ENCODE results near the gene RPH3AL.

DNA sequence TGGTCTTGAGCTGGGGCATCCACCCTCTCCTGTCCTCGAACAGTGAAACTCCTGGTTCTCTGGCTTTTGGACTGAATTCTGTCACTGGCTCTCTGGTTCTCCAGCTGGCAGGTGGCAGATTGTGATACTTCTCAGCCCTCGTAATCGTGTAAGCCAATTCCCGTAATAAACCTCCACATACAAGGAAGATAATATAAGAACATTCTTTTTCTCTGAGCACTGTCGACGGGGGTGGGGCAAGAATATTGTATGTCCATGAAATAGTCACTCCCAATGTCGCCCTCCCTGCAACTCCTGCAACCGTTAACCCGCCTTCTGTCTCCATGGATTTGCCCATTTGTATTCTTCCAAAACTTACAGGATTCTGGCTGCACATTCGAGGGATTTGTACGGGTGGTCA, 39.2 kb upstream of the RPH3AL start:
- TF ChIP-seq, protein P1, sequence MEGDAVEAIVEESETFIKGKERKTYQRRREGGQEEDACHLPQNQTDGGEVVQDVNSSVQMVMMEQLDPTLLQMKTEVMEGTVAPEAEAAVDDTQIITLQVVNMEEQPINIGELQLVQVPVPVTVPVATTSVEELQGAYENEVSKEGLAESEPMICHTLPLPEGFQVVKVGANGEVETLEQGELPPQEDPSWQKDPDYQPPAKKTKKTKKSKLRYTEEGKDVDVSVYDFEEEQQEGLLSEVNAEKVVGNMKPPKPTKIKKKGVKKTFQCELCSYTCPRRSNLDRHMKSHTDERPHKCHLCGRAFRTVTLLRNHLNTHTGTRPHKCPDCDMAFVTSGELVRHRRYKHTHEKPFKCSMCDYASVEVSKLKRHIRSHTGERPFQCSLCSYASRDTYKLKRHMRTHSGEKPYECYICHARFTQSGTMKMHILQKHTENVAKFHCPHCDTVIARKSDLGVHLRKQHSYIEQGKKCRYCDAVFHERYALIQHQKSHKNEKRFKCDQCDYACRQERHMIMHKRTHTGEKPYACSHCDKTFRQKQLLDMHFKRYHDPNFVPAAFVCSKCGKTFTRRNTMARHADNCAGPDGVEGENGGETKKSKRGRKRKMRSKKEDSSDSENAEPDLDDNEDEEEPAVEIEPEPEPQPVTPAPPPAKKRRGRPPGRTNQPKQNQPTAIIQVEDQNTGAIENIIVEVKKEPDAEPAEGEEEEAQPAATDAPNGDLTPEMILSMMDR (conservative IDR thresholded peaks at IDR 0.05; ENCODE audit: low read depth, low read length) = no peak
- TF ChIP-seq EZH2phosphoT487 (IDR thresholded peaks at IDR 0.05; ENCODE audit: borderline replicate concordance, low read length) (no peak), EZH2 (IDR thresholded peaks at IDR 0.05; ENCODE audit: low read length, unreplicated experiment) (no peak)

Measured in PC-3 (cell line).